Measurements from ENCODE around the gene LRRC63. TPM values are rescaled to one million over a fixed set of nuclear protein-coding genes. Genes with fewer than 3 reads are reported as not detected.

The LRRC63 gene
- polyA plus RNA-seq, 3 donors = 0.36 TPM; not detected in 2

GRCh38 chr13:46296115-46296822, 84.5 kb downstream of the LRRC63 start:
- peak overlapping the region; percentile 32 to 73 for H3K4me3 Mint-ChIP-seq
- intact Hi-C loops (cut with micrococcal nuclease) = loop anchor here in 1 of 2 donors (5.0 kb wide), 1 partner anchor 129 kb away; no protein-coding TSS in a partner anchor

GRCh38 chr13:46296921-46297320, 85.2 kb downstream of the LRRC63 start:
- H3K79me2 ChIP-seq (ENCODE audit: insufficient read depth, low read length) = no peaks in the 10 kb centered on the region
- H3K9me3 ChIP-seq (replicated peaks in 1 of 2; ENCODE audit: control insufficient read depth in 1 of 2, insufficient read depth in 1 of 2, low read length in 2 of 2) = peaks cover 0 to 4% of the 10 kb centered on the region in 2 donors
- no peaks in the 10 kb centered on the region for H3K36me3 ChIP-seq (replicated peaks in 1 of 2; ENCODE audit: control insufficient read depth in 1 of 2, insufficient read depth in 2 of 2, low read length in 2 of 2)
- Mint-ChIP-seq H3K9me3 (peaks cover 2 to 20% (median 14%) of the 10 kb centered on the region in 7 donors), H3K27ac (peak overlapping the region; percentile 91 to 96 (median 95)), H3K4me3 (no peak overlapping the region), H3K27me3 (ENCODE audit: low read depth in 3 of 3) (no peaks in the 10 kb centered on the region), H3K36me3 (peaks cover 0 to 4% of the 10 kb centered on the region in 2 donors), H3K4me1 (peaks cover 54% of the 10 kb centered on the region)
- intact Hi-C loops (cut with micrococcal nuclease) = loop anchor here in 1 of 2 donors (5.0 kb wide), 1 partner anchor 130 kb away; no protein-coding TSS in a partner anchor
- peak overlapping the region; percentile 75 to 85 for H3K27ac ChIP-seq (ENCODE audit: low read depth in 1 of 2, low read length in 2 of 2)
- H3K27me3 ChIP-seq (ENCODE audit: control insufficient read depth in 2 of 2, insufficient read depth in 2 of 2, low read length in 2 of 2) = no peaks in the 10 kb centered on the region
- H4K20me1 ChIP-seq (ENCODE audit: insufficient read depth, low read length) = no peaks in the 10 kb centered on the region
- no peak overlapping the region for H3K9ac ChIP-seq (ENCODE audit: insufficient read depth, low read length, poor library complexity, severe bottlenecking)
- H3K4me3 ChIP-seq (replicated peaks in 1 of 3; ENCODE audit: low read depth in 2 of 3, low read length in 3 of 3) = peak overlapping the region in 1 of 3 experiments; percentile 42
- no CpG with 5 or more reads among the region's 3 CpGs for WGBS (ENCODE audit: insufficient coverage)
- no peak overlapping the region for H2AFZ ChIP-seq (ENCODE audit: insufficient read depth, low read depth, low read length, poor library complexity, severe bottlenecking)
- DNase-seq = peak in 2 of 3 donors; percentile 51 to 62
- H3K4me2 ChIP-seq (replicated peaks; ENCODE audit: extremely low read depth, low read length, poor library complexity, severe bottlenecking) = peak overlapping the region; percentile 41
- no peak for TF ChIP-seq CTCF (IDR thresholded peaks at IDR 0.05)
- H3K4me1 ChIP-seq (ENCODE audit: control insufficient read depth in 1 of 2, insufficient read depth in 2 of 2, low read length in 2 of 2) = peaks cover 42% of the 10 kb centered on the region in 2 donors

More at GRCh38 chr13:46296115-46296822, 84.5 kb downstream of the LRRC63 start:
- Mint-ChIP-seq H3K27me3 (ENCODE audit: low read depth in 3 of 3) (no peaks in the 10 kb centered on the region), H3K36me3 (peaks cover 0 to 4% of the 10 kb centered on the region in 2 donors), H3K4me1 (peaks cover 54% of the 10 kb centered on the region), H3K27ac (peak overlapping the region; percentile 91 to 96 (median 95)), H3K9me3 (peaks cover 0 to 16% (median 8%) of the 10 kb centered on the region in 7 donors)
- H3K79me2 ChIP-seq (ENCODE audit: insufficient read depth, low read length) = no peaks in the 10 kb centered on the region
- TF ChIP-seq CTCF (IDR thresholded peaks at IDR 0.05) = no peak
- H3K9me3 ChIP-seq (replicated peaks in 1 of 2; ENCODE audit: control insufficient read depth in 1 of 2, insufficient read depth in 1 of 2, low read length in 2 of 2) = no peaks in the 10 kb centered on the region
- peaks cover 42% of the 10 kb centered on the region in 2 donors for H3K4me1 ChIP-seq (ENCODE audit: control insufficient read depth in 1 of 2, insufficient read depth in 2 of 2, low read length in 2 of 2)
- no peak overlapping the region for H3K9ac ChIP-seq (ENCODE audit: insufficient read depth, low read length, poor library complexity, severe bottlenecking)
- 73% methylated on average over 2 of the region's 3 CpGs for WGBS (ENCODE audit: insufficient coverage)
- no peaks in the 10 kb centered on the region for H3K27me3 ChIP-seq (ENCODE audit: control insufficient read depth in 2 of 2, insufficient read depth in 2 of 2, low read length in 2 of 2)
- peak overlapping the region; percentile 75 to 85 for H3K27ac ChIP-seq (ENCODE audit: low read depth in 1 of 2, low read length in 2 of 2)
- H3K4me3 ChIP-seq (replicated peaks in 1 of 3; ENCODE audit: low read depth in 2 of 3, low read length in 3 of 3) = peak overlapping the region in 1 of 3 experiments; percentile 42
- H3K4me2 ChIP-seq (replicated peaks; ENCODE audit: extremely low read depth, low read length, poor library complexity, severe bottlenecking) = peak overlapping the region; percentile 41
- H3K36me3 ChIP-seq (replicated peaks in 1 of 2; ENCODE audit: control insufficient read depth in 1 of 2, insufficient read depth in 2 of 2, low read length in 2 of 2) = no peaks in the 10 kb centered on the region
- H2AFZ ChIP-seq (ENCODE audit: insufficient read depth, low read depth, low read length, poor library complexity, severe bottlenecking) = peak overlapping the region; percentile 10
- DNase-seq = peak; percentile 59 to 83 (median 75)
- H4K20me1 ChIP-seq (ENCODE audit: insufficient read depth, low read length) = no peaks in the 10 kb centered on the region

Measured in CD14-positive monocyte (primary cell).